Activated CD4-positive, alpha-beta T cell treated with anti-CD3 and anti-CD28 coated beads, Interleukin-2, amount 50 U/mL, for 4 hours (primary cell): ENCODE results near the gene ZNF536.

Source experiments
- DNase-seq, 2 experiments: peaks; one replicate each; pipeline ENCODE4 v3.0.0-alpha.2; 2020

The ZNF536 gene

GRCh38 chr19:30364866-30365800 lies 7.1 kb upstream of the ZNF536 start:
- no peak for DNase-seq

- no peak for DNase-seq
Measured at GRCh38 chr19:30366282-30366681, 5.9 kb upstream of the ZNF536 start.

GRCh38 chr19:30367006-30367405 lies 5.2 kb upstream of the ZNF536 start:
- no peak for DNase-seq

- DNase-seq, result no peak
Measured at GRCh38 chr19:30367421-30367820, 4.8 kb upstream of the ZNF536 start.

GRCh38 chr19:30369833-30370232 lies 2.4 kb upstream of the ZNF536 start:
- no peak for DNase-seq

GRCh38 chr19:30371161-30371836 lies 885 bp upstream of the ZNF536 start:
- no peak for DNase-seq

- DNase-seq, result no peak
Measured at GRCh38 chr19:30373593-30373992, 1.4 kb downstream of the ZNF536 start.

- no peak for DNase-seq
Measured at GRCh38 chr19:30374539-30374864, 2.3 kb downstream of the ZNF536 start.

- DNase-seq, result no peak
Measured at GRCh38 chr19:30374865-30375552, 2.8 kb downstream of the ZNF536 start.

- DNase-seq, result no peak
Measured at GRCh38 chr19:30375553-30376031, 3.4 kb downstream of the ZNF536 start.

GRCh38 chr19:30376272-30376671 lies 4.1 kb downstream of the ZNF536 start:
- DNase-seq, result no peak

GRCh38 chr19:30376826-30377425 lies 4.7 kb downstream of the ZNF536 start:
- DNase-seq, result no peak

- no peak for DNase-seq
Measured at GRCh38 chr19:30378701-30379100, 6.5 kb downstream of the ZNF536 start.

GRCh38 chr19:30379841-30380610 lies 7.8 kb downstream of the ZNF536 start:
- DNase-seq, result no peak

GRCh38 chr19:30381366-30381765 lies 9.2 kb downstream of the ZNF536 start:
- no peak for DNase-seq

GRCh38 chr19:30385174-30385573 lies 13.0 kb downstream of the ZNF536 start:
- DNase-seq, result no peak

- DNase-seq, result no peak
Measured at GRCh38 chr19:30385666-30386065, 13.5 kb downstream of the ZNF536 start.

GRCh38 chr19:30386551-30387143 lies 14.5 kb downstream of the ZNF536 start:
- no peak for DNase-seq

GRCh38 chr19:30387311-30388115 lies 15.3 kb downstream of the ZNF536 start:
- no peak for DNase-seq

- no peak for DNase-seq
Measured at GRCh38 chr19:30388327-30388726, 16.1 kb downstream of the ZNF536 start.

GRCh38 chr19:30388819-30389218 lies 16.6 kb downstream of the ZNF536 start:
- no peak for DNase-seq
